Keratinocyte (primary cell): ENCODE data around the gene AOC1. TPM values are rescaled to one million over a fixed set of nuclear protein-coding genes. Genes with fewer than 3 reads are reported as not detected.
"Not testable (repeated sequence)": the region's sequence is repeated elsewhere in the genome, so short reads cannot be mapped to it uniquely, and the experiment has no call there.

ENCODE experiments used
- DNase-seq: peaks from one replicate; pipeline ENCODE4 v3.0.0-alpha.2; 2011; ENCODE audit warnings: low read depth, missing footprints, low spot score
- FAIRE-seq: peaks from 2 replicates; lab custom pipeline; 2011; peaks lifted over from hg19 to GRCh38; lab: Jason Lieb, UNC
- H2AFZ ChIP-seq: 2 replicates; pipeline ENCODE4 v1.6.0; 2012; ENCODE audit warnings: low read length, control low read depth, inconsistent platforms; ENCODE audit not compliant: control insufficient read depth
- H3K27ac ChIP-seq: 2 replicates; pipeline ENCODE4 v1.5.1; 2011; ENCODE audit warnings: low read length; ENCODE audit not compliant: control insufficient read depth, insufficient read depth
- H3K27me3 ChIP-seq: 3 replicates; pipeline ENCODE4 v1.6.0; 2011; ENCODE audit warnings: low read length; ENCODE audit not compliant: control insufficient read depth, insufficient read depth; ENCODE audit errors: extremely low read depth
- H3K36me3 ChIP-seq, 2 experiments: 2 replicates in 1 of 2; 3 replicates in 1 of 2; pipeline ENCODE4 v1.5.1; 2011; ENCODE audit warnings: low read length in 2 of 2, mild to moderate bottlenecking in 1 of 2; ENCODE audit not compliant: control insufficient read depth in 2 of 2, insufficient read depth in 2 of 2; ENCODE audit errors: extremely low read depth in 1 of 2
- H3K4me1 ChIP-seq: 3 replicates; pipeline ENCODE4 v1.5.1; 2011; ENCODE audit warnings: low read length; ENCODE audit not compliant: control insufficient read depth, insufficient read depth; ENCODE audit errors: extremely low read depth
- H3K4me2 ChIP-seq: 3 replicates; pipeline ENCODE4 v1.6.0; 2011; ENCODE audit warnings: low read depth, low read length; ENCODE audit not compliant: control insufficient read depth, insufficient read depth; ENCODE audit errors: extremely low read depth
- H3K4me3 ChIP-seq, 3 experiments: fragments of 200-600 bp in 1 of 3; sonication (generic) in 1 of 3; 2 replicates in 2 of 3; 3 replicates in 1 of 3; pipeline ENCODE4 v1.5.1; 2011 to 2016; ENCODE audit warnings: low read length in 3 of 3, mild to moderate bottlenecking in 3 of 3, control low read depth in 2 of 3, inconsistent platforms in 1 of 3, low read depth in 1 of 3, mixed read lengths in 1 of 3, mixed run types in 1 of 3, moderate library complexity in 1 of 3; ENCODE audit not compliant: control insufficient read depth in 2 of 3, insufficient read depth in 2 of 3; ENCODE audit errors: extremely low read depth in 1 of 3
- H3K79me2 ChIP-seq: 2 replicates; pipeline ENCODE4 v1.6.0; 2012; ENCODE audit warnings: low read length; ENCODE audit not compliant: control insufficient read depth, insufficient read depth
- H3K9ac ChIP-seq: 3 replicates; pipeline ENCODE4 v1.6.0; 2011; ENCODE audit warnings: low read length; ENCODE audit not compliant: control insufficient read depth, insufficient read depth; ENCODE audit errors: extremely low read depth
- H3K9me1 ChIP-seq: 3 replicates; pipeline ENCODE4 v1.6.0; 2011; ENCODE audit warnings: low read length; ENCODE audit not compliant: control insufficient read depth, insufficient read depth; ENCODE audit errors: extremely low read depth
- H3K9me3 ChIP-seq: 2 replicates; pipeline ENCODE4 v1.5.1; 2012; ENCODE audit warnings: low read depth, low read length; ENCODE audit not compliant: control insufficient read depth
- H4K20me1 ChIP-seq: 3 replicates; pipeline ENCODE4 v1.6.0; 2011; ENCODE audit warnings: low read length; ENCODE audit not compliant: control insufficient read depth, insufficient read depth; ENCODE audit errors: extremely low read depth
- EZH2 ChIP-seq: IDR thresholded peaks from one replicate; pipeline ENCODE4 v1.6.1; 2012; ENCODE audit warnings: inconsistent platforms, mild to moderate bottlenecking, low read length, moderate library complexity
- dilution Hi-C: fragments of 300-500 bp; cut with MboI; formaldehyde crosslinking; loops from one replicate; pipeline ENCODE4 v1.7.0; 2020; ENCODE audit warnings: low sequenced_read_pairs; ENCODE audit not compliant: extremely low pct_ligation_motif_present
- polyA plus RNA-seq, 5 experiments: library from polyadenylated mRNA; depleted of rRNA in 3 of 5; stranded (reverse) in 3 of 5; stranded (forward) in 1 of 5; unstranded in 1 of 5; fragments of >200 nt; gene quantifications; 1 replicate in 1 of 5; 2 replicates in 3 of 5; 3 replicates in 1 of 5; pipeline versions ENCODE4 v1.2.1 to v1.2.3, GENCODE V29; 2011 to 2012; ENCODE audit warnings: missing spikeins in 2 of 5, low read depth in 1 of 5, low replicate concordance in 1 of 5
- TF ChIP-seq, protein P1 (sequence below), 3 experiments: IDR thresholded peaks in 1 of 3; conservative IDR thresholded peaks in 1 of 3; optimal IDR thresholded peaks in 1 of 3; 2 replicates in 2 of 3; 3 replicates in 1 of 3; pipeline versions ENCODE3 to v1.5.1; 2011; ENCODE audit warnings: low read length in 3 of 3, mild to moderate bottlenecking in 3 of 3, moderate library complexity in 2 of 3, control low read depth in 1 of 3, inconsistent platforms in 1 of 3; ENCODE audit not compliant: insufficient read depth in 2 of 3; ENCODE audit errors: extremely low read depth in 1 of 3

Gene AOC1
- polyA plus RNA-seq, 1 donor (not counting 4 experiments of a cell fraction or from before 2014, with no cell fraction given) = not detected

DNA sequence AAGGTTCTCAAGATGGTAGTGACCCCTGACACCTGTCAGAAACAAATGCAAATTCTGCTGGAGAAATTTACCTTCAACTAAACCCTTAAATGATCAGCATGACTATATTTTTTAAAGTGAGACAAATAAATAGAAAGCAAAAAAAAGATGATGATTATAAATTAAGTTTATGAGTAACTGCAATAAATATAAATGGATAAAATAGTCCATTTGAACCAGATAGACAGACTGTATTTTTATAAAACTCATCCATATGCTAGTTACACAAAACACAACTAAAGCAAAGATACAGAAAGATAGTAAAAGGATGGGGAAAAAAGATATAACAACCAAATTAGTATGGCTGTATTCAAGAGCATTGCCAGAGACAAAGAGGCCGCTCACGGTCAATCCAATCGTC, 45.9 kb upstream of the AOC1 start:
- no peaks in the 10 kb centered on the region for H3K79me2 ChIP-seq
- no peaks in the 10 kb centered on the region for H3K9me3 ChIP-seq
- DNase-seq (no peak), FAIRE-seq (no peak)
- H3K4me1 ChIP-seq = no peaks in the 10 kb centered on the region
- H3K36me3 ChIP-seq = no peaks in the 10 kb centered on the region
- no peaks in the 10 kb centered on the region for H3K9me1 ChIP-seq
- H4K20me1 ChIP-seq = no peaks in the 10 kb centered on the region
- H3K27ac ChIP-seq = no peak overlapping the region
- H3K4me2 ChIP-seq = no peak overlapping the region
- no peak overlapping the region for H3K9ac ChIP-seq
- TF ChIP-seq EZH2 = no peak
- TF ChIP-seq, protein P1, sequence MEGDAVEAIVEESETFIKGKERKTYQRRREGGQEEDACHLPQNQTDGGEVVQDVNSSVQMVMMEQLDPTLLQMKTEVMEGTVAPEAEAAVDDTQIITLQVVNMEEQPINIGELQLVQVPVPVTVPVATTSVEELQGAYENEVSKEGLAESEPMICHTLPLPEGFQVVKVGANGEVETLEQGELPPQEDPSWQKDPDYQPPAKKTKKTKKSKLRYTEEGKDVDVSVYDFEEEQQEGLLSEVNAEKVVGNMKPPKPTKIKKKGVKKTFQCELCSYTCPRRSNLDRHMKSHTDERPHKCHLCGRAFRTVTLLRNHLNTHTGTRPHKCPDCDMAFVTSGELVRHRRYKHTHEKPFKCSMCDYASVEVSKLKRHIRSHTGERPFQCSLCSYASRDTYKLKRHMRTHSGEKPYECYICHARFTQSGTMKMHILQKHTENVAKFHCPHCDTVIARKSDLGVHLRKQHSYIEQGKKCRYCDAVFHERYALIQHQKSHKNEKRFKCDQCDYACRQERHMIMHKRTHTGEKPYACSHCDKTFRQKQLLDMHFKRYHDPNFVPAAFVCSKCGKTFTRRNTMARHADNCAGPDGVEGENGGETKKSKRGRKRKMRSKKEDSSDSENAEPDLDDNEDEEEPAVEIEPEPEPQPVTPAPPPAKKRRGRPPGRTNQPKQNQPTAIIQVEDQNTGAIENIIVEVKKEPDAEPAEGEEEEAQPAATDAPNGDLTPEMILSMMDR (optimal IDR thresholded peaks at IDR 0.05 in 1 of 3, IDR thresholded peaks at IDR 0.05 in 1 of 3, conservative IDR thresholded peaks at IDR 0.05 in 1 of 3; ENCODE audit: extremely low read depth in 1 of 3, insufficient read depth in 2 of 3, low read length in 3 of 3) = no peak
- dilution Hi-C loops = no loop called here
- H3K4me3 ChIP-seq = no peak overlapping the region
- no peak overlapping the region for H2AFZ ChIP-seq
- H3K27me3 ChIP-seq = peaks cover 15% of the 10 kb centered on the region

DNA sequence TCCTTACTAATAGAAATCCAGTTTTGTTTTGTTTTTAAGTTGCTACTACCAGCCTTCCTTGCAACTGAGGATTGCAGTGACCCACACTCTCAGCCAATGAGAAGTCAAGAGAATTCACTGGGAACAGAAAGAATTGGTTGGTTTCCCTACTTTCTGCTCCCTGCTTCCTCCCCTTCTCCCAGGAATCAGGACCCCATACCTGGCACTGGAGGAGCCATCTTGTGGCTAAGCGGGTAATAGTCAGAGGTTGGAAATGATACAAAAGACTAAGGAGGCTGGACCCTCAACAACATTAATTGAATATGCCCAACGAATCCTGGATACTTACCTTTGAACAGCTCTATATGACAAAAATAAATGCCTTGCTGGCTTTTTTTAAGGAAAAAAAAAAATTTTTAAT, 45.5 kb upstream of the AOC1 start:
- no peak overlapping the region for H3K27ac ChIP-seq
- no peak overlapping the region for H3K4me3 ChIP-seq
- TF ChIP-seq, protein P1 (optimal IDR thresholded peaks at IDR 0.05 in 1 of 3, IDR thresholded peaks at IDR 0.05 in 1 of 3, conservative IDR thresholded peaks at IDR 0.05 in 1 of 3; ENCODE audit: extremely low read depth in 1 of 3, insufficient read depth in 2 of 3, low read length in 3 of 3) = no peak
- TF ChIP-seq EZH2 = no peak
- DNase-seq (no peak), FAIRE-seq (no peak)
- no peak overlapping the region for H3K4me2 ChIP-seq
- no peaks in the 10 kb centered on the region for H4K20me1 ChIP-seq
- peaks cover 11% of the 10 kb centered on the region for H3K27me3 ChIP-seq
- no peak overlapping the region for H2AFZ ChIP-seq
- H3K9me1 ChIP-seq = no peaks in the 10 kb centered on the region
- H3K79me2 ChIP-seq = no peaks in the 10 kb centered on the region
- no peaks in the 10 kb centered on the region for H3K4me1 ChIP-seq
- dilution Hi-C loops = no loop called here
- H3K9me3 ChIP-seq = no peaks in the 10 kb centered on the region
- H3K9ac ChIP-seq = no peak overlapping the region
- no peaks in the 10 kb centered on the region for H3K36me3 ChIP-seq

DNA sequence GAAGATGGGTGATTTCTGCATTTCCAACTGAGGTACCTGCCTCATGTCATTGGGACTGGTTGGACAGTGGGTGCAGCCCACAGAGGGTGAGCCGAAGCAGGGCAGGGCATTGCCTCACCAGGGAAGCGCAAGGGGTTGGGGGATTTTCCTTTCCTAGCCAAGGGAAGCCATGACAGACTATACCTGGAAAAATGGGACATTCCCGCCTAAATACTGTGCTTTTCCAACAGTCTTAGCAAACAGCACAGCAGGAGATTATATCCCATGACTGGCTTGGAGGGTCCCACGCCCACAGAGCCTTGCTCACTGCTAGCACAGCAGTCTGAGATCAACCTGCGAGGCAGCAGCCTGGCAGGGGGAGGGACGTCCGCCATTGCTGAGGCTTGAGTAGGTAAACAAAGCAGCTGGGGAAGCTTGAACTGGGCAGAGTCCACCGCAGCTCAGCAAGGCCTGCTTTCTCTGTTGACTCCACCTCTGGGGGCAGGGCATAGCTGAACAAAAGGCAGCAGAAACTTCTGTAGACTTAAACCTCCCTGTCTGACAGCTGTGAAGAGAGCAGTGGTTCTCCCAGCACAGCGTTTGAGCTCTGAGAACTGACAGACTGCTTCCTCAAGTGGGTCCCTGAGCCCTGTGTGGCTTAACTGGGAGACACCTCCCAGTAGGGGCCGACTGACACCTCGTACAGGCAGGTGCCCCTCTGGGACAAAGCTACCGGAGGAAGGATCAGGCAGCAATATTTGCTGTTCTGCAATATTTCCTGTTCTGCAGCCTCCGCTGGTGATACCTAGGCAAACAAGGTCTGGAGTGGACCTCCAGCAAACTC, 44.5 kb upstream of the AOC1 start:
- not testable (repeated sequence) for H3K27me3 ChIP-seq

More for the DNA sequence above, 44.5 kb upstream of the AOC1 start:
- H3K4me3 ChIP-seq, H2AFZ ChIP-seq, H4K20me1 ChIP-seq, H3K27ac ChIP-seq, H3K36me3 ChIP-seq, H3K9ac ChIP-seq, H3K79me2 ChIP-seq, DNase-seq, H3K4me1 ChIP-seq, H3K9me1 ChIP-seq, FAIRE-seq, H3K4me2 ChIP-seq, H3K9me3 ChIP-seq, dilution Hi-C loops: not testable (repeated sequence)
